HG03045 (cell line): ENCODE measurements around the gene CHST3.

Source experiments
- ATAC-seq: cut with Tn5 transposase; IDR thresholded peaks from one replicate; pipeline ENCODE4 v1.9.1; 2021; ENCODE audit warnings: mild to moderate bottlenecking, moderate library complexity; ENCODE audit not compliant: unreplicated experiment

The CHST3 gene

DNA sequence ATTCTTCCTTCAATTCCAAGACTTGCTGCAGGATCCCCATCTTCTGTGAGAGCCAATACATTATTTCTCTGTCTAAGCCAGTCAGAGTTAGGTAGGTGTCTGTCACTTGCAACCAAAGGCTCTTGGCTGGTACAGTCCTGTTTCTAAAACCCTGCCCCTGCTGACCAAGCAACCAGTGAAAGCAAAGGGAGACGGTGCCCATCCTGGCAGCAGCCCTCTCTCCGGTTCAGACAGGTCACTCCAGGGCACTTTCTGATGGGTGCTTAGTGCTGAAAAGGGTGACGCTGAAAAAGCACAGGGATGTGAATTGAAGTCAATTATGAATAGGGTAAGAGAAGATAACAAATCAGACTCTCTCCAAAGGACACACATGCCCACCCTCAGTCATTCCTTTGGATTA, 86.7 kb downstream of the CHST3 start:
- no peak for ATAC-seq

DNA sequence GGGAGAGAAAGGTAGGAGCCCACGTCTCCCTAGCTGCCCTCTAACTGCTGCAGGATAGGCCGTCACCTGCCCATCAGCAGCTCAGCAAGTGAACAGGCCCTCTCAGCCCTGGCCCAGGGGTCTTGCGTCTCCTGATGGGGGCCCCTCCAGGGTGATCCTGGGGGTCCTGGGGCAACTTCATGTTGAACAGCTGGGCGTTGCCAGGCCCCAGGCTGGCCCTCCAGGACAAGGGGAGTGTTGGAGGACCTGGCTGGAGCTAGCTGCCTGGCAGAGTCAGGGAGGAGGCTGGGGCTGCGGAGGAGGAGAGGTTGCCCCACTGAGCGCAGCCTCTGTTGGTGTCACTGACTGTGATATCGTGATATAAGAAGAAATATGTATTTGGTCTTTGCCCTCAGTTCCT, 89.5 kb downstream of the CHST3 start:
- ATAC-seq = no peak

DNA sequence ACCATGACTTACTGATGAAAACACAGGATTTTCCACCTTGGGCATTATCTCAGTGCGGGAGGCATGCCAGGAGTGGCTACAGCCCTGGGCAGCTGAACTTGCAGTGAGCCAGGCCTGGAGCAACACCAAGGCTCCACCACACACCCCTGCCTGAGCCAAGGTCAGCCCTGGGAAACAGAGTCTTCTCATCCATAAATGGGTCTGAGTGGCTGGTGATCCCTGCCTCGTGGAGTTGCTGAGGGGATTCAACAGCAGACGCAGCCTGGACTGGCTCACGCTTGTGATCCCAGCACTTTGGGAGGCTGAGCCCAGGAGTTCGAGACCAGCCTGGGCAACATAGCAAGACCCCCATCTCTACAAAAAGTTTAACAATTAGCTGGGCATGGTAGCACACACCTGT, 91.9 kb downstream of the CHST3 start:
- ATAC-seq = no peak

DNA sequence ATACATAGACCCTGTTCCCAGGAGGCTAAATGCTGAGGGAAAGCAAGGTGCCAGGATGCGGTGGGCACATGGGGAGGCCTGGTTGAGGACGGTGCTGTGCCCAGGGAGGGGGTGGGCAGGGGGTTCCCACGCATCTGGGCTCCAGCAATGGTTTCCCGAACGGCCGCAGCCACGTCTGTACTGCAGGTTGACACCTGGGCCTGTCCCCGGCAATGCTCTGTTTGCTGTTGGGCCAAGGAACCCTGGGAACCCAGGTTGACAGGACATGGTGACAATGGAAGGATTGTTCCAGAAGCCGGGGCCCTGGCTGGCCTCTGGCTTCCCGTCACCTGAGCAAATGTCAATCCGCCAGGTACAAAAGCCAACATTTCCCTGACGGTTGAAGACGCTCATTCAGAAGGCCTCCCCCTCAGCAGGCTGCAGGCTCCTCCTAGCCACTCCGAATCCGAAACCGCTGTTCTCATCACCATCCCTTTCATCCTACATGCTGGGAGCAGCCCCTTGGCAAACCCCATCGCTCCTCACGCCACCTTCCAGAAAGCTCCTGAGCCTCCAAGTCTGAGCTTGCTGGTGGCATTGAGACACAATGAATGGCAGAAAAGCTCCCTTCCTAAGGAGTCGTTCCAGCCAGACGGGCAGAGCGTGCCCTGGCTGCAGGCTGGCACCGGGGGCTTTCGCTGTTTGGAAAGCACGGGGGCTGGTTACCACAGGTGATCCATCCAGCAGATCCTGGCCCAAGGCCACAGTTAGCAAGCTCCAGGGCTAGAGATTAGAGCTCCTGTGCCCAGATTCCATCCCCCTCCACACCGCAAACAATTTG, 92.9 kb downstream of the CHST3 start:
- ATAC-seq = no peak

DNA sequence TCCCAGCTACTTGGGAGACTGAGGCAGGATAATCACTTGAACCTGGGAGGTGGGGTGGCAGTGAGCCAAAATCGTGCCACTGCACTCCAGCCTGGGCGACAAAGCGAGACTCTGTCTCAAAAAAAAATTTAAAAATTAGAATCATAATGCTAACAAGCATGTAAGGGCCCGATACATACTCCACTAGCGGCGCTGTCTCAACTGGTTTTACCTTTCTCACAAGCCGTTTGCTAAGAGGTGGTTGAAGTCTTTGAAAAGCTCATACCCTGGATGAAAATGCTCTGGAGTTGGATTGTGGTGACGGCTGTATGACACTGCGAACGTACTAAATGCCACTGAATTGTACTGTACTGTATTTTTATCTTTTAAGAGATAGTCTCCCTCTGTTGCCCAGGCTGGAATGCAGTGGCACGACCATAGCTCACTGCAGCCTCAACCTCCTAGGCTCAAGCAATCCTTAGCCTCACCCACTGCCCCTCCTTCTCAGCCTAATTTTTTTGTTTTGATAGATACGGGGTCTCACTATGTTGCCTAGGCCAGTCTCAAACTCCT, 94.2 kb downstream of the CHST3 start:
- ATAC-seq = no peak

DNA sequence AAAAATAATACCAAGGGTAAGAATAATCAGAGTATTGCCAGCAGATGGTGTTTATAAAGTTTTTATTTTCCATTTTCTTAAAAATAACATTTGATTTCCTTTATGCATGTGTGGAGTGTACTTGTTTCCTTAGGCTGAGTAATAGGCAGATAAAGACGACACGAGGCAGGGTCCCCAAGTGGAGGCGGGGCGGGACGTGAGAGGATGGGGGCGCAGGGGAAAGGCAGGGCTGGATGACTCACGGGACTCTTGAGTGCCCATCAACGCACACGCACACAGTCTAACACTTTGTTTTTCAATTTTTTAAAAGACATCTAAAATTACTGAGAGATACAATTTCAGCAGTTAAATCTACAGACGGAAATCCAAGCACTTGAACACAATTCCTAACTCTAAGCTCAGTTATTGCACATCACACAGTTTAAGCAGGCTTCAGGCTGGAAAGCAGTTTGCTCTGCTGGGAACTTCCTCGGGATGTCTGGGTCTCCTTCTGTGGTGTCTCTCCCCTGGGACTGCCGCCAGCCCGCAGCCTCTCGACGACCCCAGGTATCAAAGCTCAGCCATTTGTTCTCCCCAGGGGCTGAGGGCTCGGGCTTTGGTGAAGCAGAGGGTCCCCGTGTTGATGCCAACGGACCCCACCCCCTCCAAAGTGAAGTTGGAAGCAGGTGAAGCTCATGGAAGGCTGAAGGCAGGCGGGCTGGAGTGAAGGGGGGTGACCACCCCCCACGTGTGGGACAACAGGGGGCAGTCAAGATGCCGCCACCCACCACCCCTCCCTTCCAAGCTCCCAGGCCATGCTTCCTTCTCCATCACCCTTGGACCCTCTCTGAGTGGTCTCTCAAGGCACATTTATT, 95.0 kb downstream of the CHST3 start:
- ATAC-seq = no peak

DNA sequence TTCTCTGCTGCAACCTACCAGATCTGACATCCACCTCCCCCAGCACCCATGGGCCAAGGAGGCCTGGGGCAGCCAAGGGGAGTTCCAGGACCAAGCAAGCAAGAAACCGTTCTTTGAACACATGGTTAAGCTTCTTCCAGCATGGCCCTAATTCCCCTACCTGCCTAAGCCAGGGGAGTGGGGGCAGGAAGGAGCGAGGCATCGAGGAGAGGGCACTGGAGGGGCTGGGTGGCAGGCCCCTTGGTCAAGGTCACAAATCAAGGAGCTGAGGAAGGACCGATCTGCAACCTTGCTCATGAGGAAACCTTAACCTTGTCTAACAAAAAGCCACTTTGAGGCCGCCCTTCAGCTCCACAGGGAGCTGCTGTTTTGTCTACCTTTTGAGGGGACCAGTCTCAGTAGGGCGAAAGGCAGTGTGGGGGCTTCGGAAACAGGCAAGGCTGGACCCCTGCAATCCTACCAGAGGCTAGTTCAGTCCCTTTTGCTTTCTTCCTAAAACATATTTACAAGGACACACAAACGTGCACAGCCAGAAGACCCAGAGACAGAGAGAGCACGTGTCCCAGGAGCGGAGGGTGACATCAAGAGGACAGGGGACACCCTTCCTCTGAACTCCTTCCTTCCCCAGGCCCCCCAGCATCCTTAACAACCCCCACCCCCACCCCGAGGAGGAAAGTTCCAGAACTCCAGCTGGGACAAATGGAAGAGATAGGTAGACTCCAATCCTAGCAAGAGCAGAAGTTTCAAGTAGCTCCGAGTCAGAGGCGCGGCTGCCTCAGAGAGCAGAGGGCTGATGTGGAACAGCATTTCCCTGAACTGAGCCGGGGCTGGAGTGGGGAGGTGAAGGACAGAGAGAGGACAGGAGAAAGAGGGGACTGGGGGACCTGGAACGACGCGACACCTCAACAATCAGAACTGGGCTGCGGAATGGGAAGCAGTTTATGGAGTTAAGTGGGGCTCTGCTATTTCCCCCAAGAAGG, 95.9 kb downstream of the CHST3 start:
- no peak for ATAC-seq

DNA sequence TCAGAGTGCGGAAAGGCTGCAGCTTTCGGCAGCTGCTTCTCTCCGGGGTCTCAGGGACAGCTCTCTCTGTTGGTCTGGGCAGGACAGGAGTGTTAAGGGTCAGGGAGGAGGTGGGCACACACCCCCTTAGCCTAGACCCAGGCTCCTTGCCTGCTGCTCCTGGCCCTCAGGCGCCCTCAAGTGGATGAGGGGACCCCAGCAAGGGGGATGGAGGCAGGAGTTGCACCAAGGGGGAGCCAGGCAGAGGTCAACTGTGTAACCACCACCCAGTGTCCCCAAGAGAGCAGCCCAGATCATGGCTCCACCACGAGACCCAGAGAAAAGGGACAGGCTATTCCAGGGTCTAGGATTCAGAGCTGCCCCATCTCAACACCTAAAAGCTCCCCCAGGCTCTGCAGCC, 97.3 kb downstream of the CHST3 start:
- ATAC-seq = no peak

DNA sequence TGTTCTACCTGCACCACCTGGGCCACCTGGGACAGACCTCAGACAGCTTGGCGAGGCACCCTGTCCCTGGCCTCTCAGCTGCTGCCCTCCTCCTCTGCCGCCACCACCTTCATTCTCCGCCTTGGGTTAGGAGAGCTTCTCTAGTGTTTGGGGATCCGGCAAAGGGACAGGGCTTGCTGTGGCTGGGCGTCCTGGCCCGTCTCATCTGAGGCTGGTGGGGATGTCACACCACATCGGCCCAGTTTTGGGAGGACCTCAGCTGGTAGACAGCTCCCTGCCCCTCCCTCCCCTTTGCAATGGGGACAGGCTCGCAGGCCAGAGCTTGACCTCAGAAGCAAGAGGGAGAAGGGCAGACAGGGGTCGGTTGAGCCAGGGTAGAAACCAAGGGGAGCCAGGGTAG, 97.7 kb downstream of the CHST3 start:
- ATAC-seq = no peak

DNA sequence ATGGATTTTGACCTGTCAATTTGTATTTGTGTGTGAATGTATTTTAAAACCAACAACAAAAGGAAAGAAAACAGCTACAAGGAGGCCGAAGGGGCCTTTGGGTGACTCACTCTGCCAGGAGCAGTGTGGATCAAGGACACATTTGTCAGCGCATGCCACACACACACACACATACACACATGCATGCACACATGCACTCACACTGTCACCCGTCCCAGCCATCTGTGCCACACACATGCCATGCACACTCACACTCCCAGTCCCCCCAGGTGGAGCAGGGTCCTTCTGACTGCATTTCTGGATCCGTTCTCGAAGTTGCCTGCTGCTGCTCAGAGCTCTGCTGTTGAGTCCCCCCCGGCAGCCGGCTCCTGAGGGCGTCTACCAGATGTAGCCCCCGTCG, 98.2 kb downstream of the CHST3 start:
- ATAC-seq = no peak
